VCaP (cell line): Measurements from ENCODE around the gene CRYGB.

ENCODE experiments used
- H3K27ac ChIP-seq: fragments of 450-650 bp; 2 replicates; pipeline ENCODE4 v1.5.1; 2017
- TF ChIP-seq, protein P1 (sequence below): fragments of 450-650 bp; conservative IDR thresholded peaks from 2 replicates; pipeline ENCODE4 v1.5.1; 2017; ENCODE audit warnings: mild to moderate bottlenecking, moderate library complexity

Gene CRYGB, protein sequence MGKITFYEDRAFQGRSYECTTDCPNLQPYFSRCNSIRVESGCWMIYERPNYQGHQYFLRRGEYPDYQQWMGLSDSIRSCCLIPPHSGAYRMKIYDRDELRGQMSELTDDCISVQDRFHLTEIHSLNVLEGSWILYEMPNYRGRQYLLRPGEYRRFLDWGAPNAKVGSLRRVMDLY

DNA sequence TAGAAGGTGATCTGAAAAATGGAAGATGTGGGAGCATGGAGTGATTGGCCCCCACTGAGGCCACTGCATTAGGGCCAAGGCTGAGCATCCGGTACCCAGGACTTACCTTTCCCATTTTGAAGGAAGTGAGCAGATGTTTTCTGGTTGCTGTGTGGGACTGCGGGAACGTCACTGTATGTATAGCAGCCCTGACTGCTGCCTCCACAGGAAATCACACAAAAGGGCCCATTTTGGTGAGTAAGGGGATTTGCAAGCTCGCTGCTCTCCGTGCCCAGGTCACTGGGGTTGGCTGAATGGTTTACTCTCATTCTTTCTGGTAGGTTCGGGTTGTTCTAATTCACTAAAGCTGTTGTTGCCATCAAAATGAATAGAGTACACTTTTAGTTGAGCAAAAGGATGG lies at the start of gene CRYGB:
Gene CRYGB, minus strand, starts transcription at position 153 of the 400 bp plus-strand sequence. Its CDS starts 38 bp downstream, at position 115.
- TF ChIP-seq, protein P1, sequence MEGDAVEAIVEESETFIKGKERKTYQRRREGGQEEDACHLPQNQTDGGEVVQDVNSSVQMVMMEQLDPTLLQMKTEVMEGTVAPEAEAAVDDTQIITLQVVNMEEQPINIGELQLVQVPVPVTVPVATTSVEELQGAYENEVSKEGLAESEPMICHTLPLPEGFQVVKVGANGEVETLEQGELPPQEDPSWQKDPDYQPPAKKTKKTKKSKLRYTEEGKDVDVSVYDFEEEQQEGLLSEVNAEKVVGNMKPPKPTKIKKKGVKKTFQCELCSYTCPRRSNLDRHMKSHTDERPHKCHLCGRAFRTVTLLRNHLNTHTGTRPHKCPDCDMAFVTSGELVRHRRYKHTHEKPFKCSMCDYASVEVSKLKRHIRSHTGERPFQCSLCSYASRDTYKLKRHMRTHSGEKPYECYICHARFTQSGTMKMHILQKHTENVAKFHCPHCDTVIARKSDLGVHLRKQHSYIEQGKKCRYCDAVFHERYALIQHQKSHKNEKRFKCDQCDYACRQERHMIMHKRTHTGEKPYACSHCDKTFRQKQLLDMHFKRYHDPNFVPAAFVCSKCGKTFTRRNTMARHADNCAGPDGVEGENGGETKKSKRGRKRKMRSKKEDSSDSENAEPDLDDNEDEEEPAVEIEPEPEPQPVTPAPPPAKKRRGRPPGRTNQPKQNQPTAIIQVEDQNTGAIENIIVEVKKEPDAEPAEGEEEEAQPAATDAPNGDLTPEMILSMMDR, result no peak
- no peak within 1 kb of the TSS for H3K27ac ChIP-seq

DNA sequence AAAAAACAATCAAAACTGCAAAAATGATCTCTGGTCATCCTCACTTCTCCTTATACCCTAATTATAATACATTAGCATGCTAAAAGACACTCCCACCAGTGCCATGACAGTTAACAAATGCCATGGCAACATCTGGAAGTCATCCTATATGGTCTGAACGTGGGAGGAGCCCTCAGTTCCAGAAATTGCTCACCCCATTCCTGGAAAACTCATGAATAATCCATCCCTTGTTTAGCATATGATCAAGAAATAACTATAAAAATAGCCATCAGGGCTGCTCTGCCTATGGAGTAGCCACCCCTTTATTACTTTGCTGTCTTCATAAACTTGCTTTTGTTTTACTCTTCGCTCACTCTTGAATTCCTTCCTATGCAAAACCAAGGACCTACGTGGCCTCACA lies 49.6 kb upstream of the CRYGB start:
- H3K27ac ChIP-seq, result no peak overlapping the region
- TF ChIP-seq, protein P1, result no peak

DNA sequence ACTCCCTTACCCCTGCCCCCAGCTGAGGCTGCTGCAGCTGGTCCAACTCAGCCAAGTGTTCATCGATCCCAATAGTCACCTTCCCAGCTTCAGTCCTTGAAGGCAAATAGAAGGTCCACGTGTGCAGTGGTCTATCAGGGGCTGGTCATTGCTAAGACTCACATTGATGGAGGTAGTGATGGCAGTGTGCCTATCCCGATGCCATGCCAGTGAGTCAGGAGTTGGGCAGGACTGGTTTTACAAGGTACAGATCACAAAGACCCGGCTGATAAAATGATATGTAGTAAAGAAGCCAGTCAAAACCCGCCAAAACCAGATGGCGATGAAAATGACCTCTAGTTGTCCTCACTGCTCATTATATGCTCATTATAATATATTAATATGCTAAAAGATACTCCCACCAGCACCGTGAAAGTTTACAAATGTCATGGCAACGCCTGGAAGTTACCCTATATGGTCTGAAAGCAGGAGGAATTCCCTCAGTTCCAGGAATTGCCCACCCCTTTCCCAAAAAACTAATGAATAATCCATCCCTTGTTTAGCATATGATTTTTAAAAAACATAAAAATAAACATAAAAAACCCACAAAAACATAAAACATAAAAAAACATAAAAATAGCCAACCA lies 46.8 kb upstream of the CRYGB start:
- TF ChIP-seq, protein P1, result no peak
- no peak overlapping the region for H3K27ac ChIP-seq

DNA sequence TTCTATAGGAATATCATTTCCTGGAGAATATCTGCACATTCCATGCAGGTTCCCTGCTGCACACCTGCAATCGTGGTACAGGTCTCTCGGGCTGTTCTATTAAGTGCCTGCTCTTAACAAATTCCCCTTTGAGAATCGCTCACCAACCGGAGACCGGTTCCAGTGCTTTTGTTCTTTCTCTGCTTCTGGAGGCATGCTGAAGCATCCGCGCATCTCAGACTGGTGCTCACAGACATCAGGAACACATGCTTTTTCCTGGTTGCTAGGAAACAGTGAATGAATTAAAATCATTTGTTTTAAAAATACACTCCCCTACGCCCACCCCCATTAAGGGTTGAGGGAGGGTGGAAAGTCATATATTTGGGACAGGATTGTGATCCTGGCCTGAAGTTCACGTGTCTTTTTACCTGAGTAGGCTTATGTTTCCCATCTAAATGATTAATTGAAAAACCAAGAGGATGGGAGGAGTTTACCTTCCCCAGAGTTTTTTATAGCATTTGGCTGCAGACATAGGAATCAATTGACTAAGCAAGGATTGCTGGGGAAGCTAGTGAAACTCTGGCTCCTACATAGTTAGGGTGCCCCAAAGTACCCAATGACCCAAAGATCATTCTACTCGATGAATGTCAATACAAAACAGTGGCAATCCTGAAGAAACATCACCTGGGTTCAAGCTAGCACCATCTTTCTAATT lies 44.0 kb upstream of the CRYGB start, which contains the start of gene C2orf80:
Gene C2orf80, minus strand, starts transcription at position 221 of the 694 bp plus-strand sequence. CDS start 3,044 bp downstream, outside the sequence.
- peak within 1 kb of the TSS; percentile 60 for H3K27ac ChIP-seq
- TF ChIP-seq, protein P1, result no peak

DNA sequence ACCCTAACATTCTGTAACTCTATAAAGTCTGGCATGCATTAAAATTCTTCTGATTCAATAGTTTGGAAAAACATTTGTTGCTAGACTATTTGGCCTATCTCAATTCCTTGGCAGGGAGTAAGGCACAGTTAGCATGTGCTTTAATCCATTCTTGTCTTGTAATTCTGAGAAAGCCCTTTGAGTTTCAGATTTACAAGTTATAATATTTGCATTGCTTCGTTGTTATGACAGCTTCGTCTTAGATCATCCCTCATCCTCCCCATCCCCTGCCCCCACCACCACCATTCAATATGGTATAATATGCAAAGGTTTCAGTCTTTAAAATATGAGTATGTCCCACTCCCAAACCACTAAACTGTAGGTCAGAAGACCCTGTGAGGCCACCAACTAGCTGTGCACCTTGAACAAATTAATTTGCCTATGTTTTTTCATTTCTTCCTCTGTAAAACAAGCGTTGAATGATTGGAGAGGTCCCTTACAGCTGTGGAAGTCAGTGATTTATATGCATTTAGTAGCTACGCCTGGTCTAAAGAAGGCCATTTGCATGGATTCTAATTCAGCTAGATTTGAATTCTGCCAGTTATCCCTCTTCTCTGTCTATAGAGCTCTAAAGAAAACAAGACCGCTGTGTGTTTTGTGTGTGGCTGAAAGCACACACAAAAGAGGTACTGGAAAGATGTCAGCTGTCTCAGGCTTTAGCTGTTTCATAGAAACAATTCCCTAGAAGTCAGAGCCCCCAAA lies 43.3 kb upstream of the CRYGB start:
- TF ChIP-seq, protein P1, result no peak
- H3K27ac ChIP-seq, result peak overlapping the region; percentile 60

DNA sequence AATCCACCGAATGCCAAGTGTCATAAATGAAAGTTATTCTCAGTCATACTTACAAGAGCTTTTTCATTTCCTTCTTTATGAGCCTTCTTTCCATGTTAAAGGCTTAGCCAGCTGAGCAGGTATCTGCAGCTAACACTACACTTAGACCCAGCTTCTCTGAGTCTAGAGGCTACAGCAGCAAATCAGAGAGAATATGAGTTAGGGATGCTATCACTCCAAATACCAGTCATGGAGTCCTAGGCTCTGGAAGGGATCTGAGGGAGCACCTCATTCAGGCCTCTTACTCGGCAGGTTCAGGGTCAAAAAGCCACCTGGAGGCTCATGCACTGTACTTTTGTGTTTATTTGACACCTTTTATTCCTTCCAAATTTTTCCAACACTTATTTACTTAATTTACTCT lies 40.9 kb upstream of the CRYGB start:
- H3K27ac ChIP-seq, result no peak overlapping the region
- TF ChIP-seq, protein P1, result no peak

DNA sequence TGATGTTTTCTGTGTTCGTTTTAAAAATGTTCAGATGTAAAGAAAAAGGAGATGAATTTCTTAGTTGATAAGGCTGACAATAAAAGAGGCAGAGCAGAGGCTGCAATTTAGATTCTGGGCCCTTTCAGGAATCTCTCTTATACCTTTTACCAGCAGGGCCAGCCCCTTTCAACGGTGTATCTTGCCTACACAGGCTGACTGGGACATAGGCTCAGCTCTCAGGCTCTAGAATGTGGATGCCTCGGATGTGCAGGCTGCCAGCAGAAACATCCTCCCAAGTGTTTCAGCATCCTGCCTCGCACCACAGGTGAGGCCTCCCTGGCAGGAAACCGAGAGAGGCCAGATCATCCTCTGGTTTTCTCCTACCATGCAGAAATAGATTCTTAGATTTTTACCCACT lies 40.5 kb upstream of the CRYGB start:
- TF ChIP-seq, protein P1, result no peak
- no peak overlapping the region for H3K27ac ChIP-seq
